Erythroblast (primary cell): Measurements from ENCODE around the gene MTHFR.

Experiments
- DNase-seq, 2 experiments: peaks; one replicate each; lab custom pipeline; 2025; lab: John Stamatoyannopoulos, UW
- GATA1 ChIP-seq: IDR thresholded peaks from 2 replicates; pipeline ENCODE4 v1.6.1; 2011; ENCODE audit warnings: low read depth, mild to moderate bottlenecking, control low read depth, low read length, moderate library complexity
- POLR2A ChIP-seq: IDR thresholded peaks from 2 replicates; pipeline ENCODE4 v1.6.1; 2011; ENCODE audit warnings: mild to moderate bottlenecking, low read length

Gene MTHFR

GRCh38 chr1:11772458-11772857 lies 33.3 kb downstream of the MTHFR start:
- TF ChIP-seq POLR2A (no peak), GATA1 (no peak)
- DNase-seq = no peak

GRCh38 chr1:11771481-11772043 lies 34.2 kb downstream of the MTHFR start:
- no peak for DNase-seq
- TF ChIP-seq GATA1 (no peak), POLR2A (no peak)

GRCh38 chr1:11770011-11770410 lies 35.8 kb downstream of the MTHFR start:
- TF ChIP-seq GATA1 (no peak), POLR2A (no peak)
- no peak for DNase-seq

DNA sequence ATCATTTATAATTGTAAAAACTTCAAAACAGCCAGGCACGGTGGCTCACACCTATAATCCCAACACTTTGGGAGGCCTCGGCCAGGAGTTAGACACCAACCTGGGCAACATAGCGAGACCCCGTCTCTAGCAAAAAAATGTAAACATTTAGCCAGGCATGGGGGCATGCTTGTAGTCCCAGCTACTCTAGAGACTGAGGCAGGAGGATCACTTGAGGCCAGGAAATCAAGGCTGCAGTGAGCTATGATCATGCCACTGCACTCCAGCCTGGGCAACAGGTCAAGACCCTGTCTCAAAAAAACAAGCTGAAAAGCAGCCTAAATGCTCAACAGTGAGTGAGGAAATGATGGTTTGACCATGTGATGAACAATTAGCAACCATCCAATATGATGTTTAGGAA lies 36.5 kb downstream of the MTHFR start:
- no peak for TF ChIP-seq GATA1
- no peak for TF ChIP-seq POLR2A
- no peak for DNase-seq

DNA sequence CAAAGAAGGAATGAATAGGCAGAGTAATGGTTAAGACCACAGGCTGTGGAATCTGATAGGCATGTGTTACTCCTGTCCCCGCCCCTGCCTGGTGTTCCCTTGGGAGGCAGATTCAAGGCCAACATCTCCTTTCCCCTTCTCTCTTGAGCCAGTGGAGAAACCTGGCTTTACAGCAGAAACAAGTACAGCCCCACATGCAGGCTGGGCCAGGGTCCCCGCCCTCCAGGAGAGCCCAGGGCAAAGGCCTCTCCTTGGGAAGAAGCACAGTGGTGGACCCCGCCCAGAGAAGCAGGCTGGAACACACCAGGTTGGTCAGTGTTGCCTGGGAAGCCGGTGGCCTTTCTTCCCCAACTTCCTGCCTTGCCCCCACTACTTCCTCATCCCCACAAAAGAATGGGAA lies 36.9 kb downstream of the MTHFR start:
- DNase-seq = no peak
- TF ChIP-seq GATA1 (no peak), POLR2A (no peak)

DNA sequence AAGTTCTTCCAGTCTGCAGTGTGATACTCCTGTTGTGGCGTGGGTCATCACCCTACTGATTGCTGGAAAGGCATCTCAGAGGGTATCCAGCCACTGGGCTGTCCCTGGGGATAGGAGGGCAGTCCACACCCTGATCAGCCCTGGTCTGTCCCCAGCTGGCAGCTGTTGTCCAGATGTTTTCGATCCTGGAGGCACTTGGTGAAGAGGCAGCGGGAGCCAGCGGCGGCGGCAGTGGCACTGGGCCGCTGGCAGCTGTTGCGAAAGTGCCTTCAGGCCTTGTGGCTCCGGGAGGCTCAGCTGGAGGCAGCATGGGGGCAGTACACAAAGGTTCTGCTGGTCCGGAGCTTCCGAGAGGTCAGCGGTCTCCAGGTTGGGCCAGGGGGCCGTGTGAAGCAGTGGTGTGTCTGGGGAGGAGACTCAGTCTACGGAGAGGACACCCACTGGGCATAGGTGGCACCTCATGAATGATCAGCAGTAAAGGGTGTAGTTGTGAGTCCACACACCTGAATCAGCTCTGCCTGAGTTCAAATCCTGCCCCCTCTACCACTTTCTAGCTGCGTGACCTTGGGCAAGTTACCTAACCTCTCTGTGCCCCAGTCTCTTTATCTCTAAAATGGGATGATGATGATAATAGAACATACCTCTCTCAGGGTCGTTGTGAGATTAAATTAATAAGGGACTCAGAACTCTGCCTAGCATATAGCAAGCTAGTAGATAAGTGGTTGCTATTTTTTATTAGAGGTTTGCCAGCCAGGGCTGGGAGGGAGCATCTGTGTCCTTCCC lies 37.7 kb downstream of the MTHFR start:
- DNase-seq = no peak

DNA sequence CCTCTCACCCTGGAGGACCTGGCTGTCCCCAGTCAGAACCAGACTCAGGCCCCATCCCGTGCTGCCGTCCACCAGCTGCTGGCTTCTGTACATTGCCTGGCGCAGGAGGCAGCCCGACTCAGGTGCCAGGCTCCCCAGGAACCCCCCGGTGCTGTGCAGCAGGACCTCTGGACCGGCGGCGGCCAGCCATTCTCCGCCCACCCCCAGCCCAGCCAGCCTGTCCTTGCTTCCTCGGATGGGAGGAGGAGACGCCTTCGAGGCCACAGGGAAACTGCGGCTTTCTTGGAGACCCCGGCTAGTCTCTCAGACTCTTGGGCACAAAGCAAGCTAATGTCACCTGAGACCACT lies 39.4 kb downstream of the MTHFR start:
- TF ChIP-seq POLR2A (no peak), GATA1 (no peak)
- DNase-seq = no peak

More for the DNA sequence above, 37.7 kb downstream of the MTHFR start:
- no peak for TF ChIP-seq GATA1
- no peak for TF ChIP-seq POLR2A

GRCh38 chr1:11765661-11766428 lies 39.9 kb downstream of the MTHFR start:
- DNase-seq = no peak

DNA sequence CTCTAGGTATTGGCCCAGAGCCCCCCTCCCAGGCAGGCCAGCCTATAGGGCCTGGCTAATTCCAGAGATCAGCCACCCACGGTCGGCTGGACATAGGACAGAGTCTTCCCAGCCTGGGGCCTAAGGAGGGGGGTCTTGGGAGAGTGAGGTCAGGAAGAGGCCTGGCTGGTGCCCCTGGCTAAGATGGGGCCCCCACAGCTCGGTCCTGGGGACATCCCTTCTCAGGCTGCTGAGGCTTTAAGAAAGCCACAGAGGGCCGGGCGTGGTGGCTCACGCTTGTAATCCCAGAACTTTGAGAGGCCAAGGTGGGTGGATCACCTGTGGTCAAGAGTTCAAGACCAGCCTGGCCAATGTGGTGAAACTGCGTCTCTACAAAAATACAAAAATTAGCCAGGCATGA lies 41.2 kb downstream of the MTHFR start:
- TF ChIP-seq POLR2A (no peak), GATA1 (no peak)
- no peak for DNase-seq

More at GRCh38 chr1:11765661-11766428, 39.9 kb downstream of the MTHFR start:
- no peak for TF ChIP-seq GATA1
- TF ChIP-seq POLR2A = no peak

GRCh38 chr1:11764115-11764514 lies 41.6 kb downstream of the MTHFR start:
- DNase-seq = no peak
- TF ChIP-seq POLR2A = no peak
- no peak for TF ChIP-seq GATA1

- peak; percentile 37 to 56 for DNase-seq
- TF ChIP-seq GATA1 (no peak), POLR2A (no peak)
These were observed 43.8 kb downstream of the MTHFR start, which contains the start of gene C1orf167 for GRCh38 chr1:11761988-11762406. C1orf167 (plus strand) TSS chr1:11762193; CDS start chr1:11764401, 2,208 bp downstream.

- TF ChIP-seq POLR2A (no peak), GATA1 (no peak)
- no peak for DNase-seq
These were observed 44.5 kb downstream of the MTHFR start for GRCh38 chr1:11761285-11761684.

DNA sequence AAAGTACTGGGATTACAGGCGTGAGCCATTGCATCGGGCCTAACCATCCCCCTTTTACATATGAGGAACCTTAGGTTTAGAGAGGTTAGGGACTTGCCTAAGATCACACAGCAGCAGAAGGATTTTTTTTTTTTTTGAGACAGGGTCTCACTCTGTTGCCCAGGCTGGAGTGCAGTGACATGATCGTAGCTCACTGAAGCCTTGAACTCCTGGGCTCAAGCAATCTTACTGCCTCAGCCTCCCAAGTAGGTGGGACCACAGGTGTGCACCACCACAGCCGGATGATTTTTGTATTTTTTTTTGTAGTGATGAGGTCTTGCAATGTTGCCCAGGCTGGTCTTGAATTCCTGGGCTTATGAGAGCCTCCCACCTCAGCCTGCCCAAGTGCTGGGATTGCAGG lies 46.0 kb downstream of the MTHFR start:
- DNase-seq = no peak
- TF ChIP-seq POLR2A = no peak
- no peak for TF ChIP-seq GATA1

- TF ChIP-seq GATA1 (no peak), POLR2A (no peak)
- no peak for DNase-seq
These were observed 48.7 kb downstream of the MTHFR start for GRCh38 chr1:11757047-11757446.
